ENCODE results near the gene SSH2. TPM values are rescaled to one million over a fixed set of nuclear protein-coding genes. Genes with fewer than 3 reads are reported as not detected.
"Not testable (repeated sequence)": the region's sequence is repeated elsewhere in the genome, so short reads cannot be mapped to it uniquely, and the experiment has no call there.

Gene SSH2
- total and polyA plus RNA-seq, 4 donors: 7.5 to 14.1 (median 11.2) TPM

DNA sequence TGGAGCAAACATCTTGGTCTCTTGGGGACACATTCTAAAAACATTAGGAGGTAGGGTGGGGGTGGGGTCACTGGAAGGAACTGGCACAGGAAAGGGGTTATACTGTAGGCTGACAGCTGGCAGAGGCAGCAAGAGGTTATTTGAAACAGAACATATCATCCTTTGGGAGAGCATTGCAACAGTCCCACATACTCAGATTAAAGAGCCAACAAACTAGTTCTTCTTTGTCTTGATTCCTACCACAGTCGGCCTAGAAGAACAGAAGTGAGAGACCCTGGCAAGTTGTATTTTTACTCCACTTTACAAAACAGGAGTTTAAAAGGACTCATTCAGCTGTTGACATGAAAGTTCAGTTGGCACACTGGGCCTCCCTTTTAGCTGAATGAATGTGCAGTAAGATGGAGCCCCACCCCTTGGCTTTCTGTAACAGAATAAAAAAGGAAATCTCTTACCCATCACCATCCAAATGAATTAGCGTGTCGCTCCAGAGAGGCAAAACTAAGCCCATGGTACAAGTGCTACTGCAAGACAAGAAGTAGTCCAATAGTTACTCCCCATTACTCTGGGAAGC is 252.7 kb downstream of the SSH2 start:
- TF ChIP-seq, protein P1, sequence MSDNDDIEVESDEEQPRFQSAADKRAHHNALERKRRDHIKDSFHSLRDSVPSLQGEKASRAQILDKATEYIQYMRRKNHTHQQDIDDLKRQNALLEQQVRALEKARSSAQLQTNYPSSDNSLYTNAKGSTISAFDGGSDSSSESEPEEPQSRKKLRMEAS (IDR thresholded peaks at IDR 0.05): no peak
- peak; percentile 56 for TF ChIP-seq NR2F2 (IDR thresholded peaks at IDR 0.05)
- Histone ChIP-seq H3K9ac (ENCODE audit: low read depth in 1 of 2, low read length in 2 of 2) (no peak overlapping the region), H3K4me3 (ENCODE audit: low read depth in 1 of 3, low read length in 3 of 3) (no peak overlapping the region), H3K4me1 (ENCODE audit: control insufficient read depth in 4 of 4, insufficient read depth in 4 of 4, low read length in 3 of 4) (no peaks in the 10 kb centered on the region), H3K27me3 (ENCODE audit: control insufficient read depth in 4 of 4, insufficient read depth in 4 of 4, low read length in 3 of 4) (no peaks in the 10 kb centered on the region), H3K36me3 (ENCODE audit: control insufficient read depth in 4 of 4, insufficient read depth in 3 of 4, low read depth in 1 of 4, low read length in 3 of 4) (peaks cover 0 to 2% (median under 1%) of the 10 kb centered on the region in 4 donors), H3K27ac (ENCODE audit: low read depth in 1 of 2, low read length in 2 of 2) (no peak overlapping the region), H3K9me3 (ENCODE audit: control insufficient read depth in 4 of 4, low read length in 3 of 4) (no peaks in the 10 kb centered on the region)
- DNase-seq (ENCODE audit: low spot score): no peak
- 88% methylated on average over 3 of the region's 3 CpGs for WGBS

DNA sequence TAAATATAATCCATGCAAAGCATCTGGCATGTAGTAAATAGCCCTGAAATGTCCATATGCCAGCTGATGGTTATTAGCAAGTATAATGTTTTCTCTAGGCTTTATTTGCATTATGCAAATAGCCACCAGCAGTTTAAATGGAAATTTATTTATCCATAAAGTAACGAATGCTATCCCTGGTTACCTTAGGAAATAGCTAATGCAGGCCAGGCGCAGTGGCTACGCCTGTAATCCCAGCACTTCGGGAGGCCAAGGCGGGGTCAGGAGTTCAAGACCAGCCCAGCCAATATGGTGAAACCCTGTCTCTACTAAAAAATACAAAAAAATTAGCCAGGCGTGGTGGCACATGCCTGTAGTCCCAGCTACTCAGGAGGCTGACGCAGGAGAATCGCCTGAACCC is 254.1 kb downstream of the SSH2 start:
- not testable (repeated sequence) for H3K36me3 ChIP-seq (ENCODE audit: control insufficient read depth in 4 of 4, insufficient read depth in 3 of 4, low read depth in 1 of 4, low read length in 3 of 4); H3K9me3 ChIP-seq (ENCODE audit: control insufficient read depth in 4 of 4, low read length in 3 of 4); H3K9ac ChIP-seq (ENCODE audit: low read depth in 1 of 2, low read length in 2 of 2); H3K27ac ChIP-seq (ENCODE audit: low read depth in 1 of 2, low read length in 2 of 2); H3K4me1 ChIP-seq (ENCODE audit: control insufficient read depth in 4 of 4, insufficient read depth in 4 of 4, low read length in 3 of 4); H3K4me3 ChIP-seq (ENCODE audit: low read depth in 1 of 3, low read length in 3 of 3); DNase-seq (ENCODE audit: low spot score); H3K27me3 ChIP-seq (ENCODE audit: control insufficient read depth in 4 of 4, insufficient read depth in 4 of 4, low read length in 3 of 4)
- WGBS: 98% methylated on average over 8 of the region's 8 CpGs

DNA sequence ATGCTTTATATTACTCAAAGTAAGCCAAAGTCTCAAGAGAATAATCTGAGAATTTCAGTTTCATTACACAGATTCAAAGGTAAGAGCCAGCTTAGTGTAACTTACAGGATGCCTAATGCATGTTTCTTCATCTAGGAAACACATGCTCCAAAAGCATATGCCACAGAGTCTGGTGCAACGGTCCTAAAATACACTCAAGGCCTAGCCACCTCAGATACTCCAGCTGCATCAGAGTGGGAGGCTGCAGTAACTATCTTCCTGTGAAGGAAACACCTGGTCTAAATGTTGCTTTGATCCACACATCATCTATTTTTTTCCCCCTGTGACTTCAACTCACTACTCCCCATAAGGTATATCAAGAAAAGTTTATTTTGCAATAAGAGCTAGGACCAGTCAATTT is 255.7 kb downstream of the SSH2 start:
- no peak overlapping the region for H3K4me3 ChIP-seq (ENCODE audit: low read depth in 1 of 3, low read length in 3 of 3)
- TF ChIP-seq FOXA1 (IDR thresholded peaks at IDR 0.05): no peak
- TF ChIP-seq JUND (IDR thresholded peaks at IDR 0.05): no peak
- no peak for TF ChIP-seq GABPA (IDR thresholded peaks at IDR 0.05 in 1 of 2, conservative IDR thresholded peaks at IDR 0.05 in 1 of 2)
- no peak for TF ChIP-seq HNF4G (IDR thresholded peaks at IDR 0.05)
- TF ChIP-seq TAF1 (conservative IDR thresholded peaks at IDR 0.05): no peak
- no peak for TF ChIP-seq RAD21 (IDR thresholded peaks at IDR 0.05)
- TF ChIP-seq, protein P1 (IDR thresholded peaks at IDR 0.05): no peak
- no peaks in the 10 kb centered on the region for H3K4me1 ChIP-seq (ENCODE audit: control insufficient read depth in 4 of 4, insufficient read depth in 4 of 4, low read length in 3 of 4)

DNA sequence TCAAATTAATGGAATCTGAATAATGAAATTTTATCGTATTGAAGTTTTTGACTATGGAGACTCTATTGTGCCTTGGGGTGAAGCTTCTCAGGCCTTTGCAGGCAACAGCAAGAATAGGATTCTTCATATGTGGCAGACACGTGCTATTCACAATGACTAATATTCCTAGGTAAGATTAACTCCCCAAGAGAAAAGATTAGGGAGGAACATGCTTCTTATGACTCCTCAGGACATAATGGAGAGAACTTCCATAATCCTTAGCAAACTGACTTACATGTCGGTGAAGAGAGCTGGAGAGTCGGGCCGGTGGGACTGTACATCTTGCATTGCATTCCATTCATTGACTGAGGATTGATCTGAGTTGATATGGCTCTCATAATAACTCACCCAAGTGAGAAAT is 258.4 kb downstream of the SSH2 start:
- Histone ChIP-seq H3K9ac (ENCODE audit: low read depth in 1 of 2, low read length in 2 of 2) (no peak overlapping the region), H3K36me3 (ENCODE audit: control insufficient read depth in 4 of 4, insufficient read depth in 3 of 4, low read depth in 1 of 4, low read length in 3 of 4) (peaks cover 4 to 14% (median 11%) of the 10 kb centered on the region in 4 donors), H3K9me3 (ENCODE audit: control insufficient read depth in 4 of 4, low read length in 3 of 4) (no peaks in the 10 kb centered on the region), H3K27me3 (ENCODE audit: control insufficient read depth in 4 of 4, insufficient read depth in 4 of 4, low read length in 3 of 4) (no peaks in the 10 kb centered on the region), H3K4me1 (ENCODE audit: control insufficient read depth in 4 of 4, insufficient read depth in 4 of 4, low read length in 3 of 4) (no peaks in the 10 kb centered on the region), H3K27ac (ENCODE audit: low read depth in 1 of 2, low read length in 2 of 2) (no peak overlapping the region), H3K4me3 (ENCODE audit: low read depth in 1 of 3, low read length in 3 of 3) (no peak overlapping the region)
- DNase-seq (ENCODE audit: low spot score): no peak
- TF ChIP-seq, protein P2, sequence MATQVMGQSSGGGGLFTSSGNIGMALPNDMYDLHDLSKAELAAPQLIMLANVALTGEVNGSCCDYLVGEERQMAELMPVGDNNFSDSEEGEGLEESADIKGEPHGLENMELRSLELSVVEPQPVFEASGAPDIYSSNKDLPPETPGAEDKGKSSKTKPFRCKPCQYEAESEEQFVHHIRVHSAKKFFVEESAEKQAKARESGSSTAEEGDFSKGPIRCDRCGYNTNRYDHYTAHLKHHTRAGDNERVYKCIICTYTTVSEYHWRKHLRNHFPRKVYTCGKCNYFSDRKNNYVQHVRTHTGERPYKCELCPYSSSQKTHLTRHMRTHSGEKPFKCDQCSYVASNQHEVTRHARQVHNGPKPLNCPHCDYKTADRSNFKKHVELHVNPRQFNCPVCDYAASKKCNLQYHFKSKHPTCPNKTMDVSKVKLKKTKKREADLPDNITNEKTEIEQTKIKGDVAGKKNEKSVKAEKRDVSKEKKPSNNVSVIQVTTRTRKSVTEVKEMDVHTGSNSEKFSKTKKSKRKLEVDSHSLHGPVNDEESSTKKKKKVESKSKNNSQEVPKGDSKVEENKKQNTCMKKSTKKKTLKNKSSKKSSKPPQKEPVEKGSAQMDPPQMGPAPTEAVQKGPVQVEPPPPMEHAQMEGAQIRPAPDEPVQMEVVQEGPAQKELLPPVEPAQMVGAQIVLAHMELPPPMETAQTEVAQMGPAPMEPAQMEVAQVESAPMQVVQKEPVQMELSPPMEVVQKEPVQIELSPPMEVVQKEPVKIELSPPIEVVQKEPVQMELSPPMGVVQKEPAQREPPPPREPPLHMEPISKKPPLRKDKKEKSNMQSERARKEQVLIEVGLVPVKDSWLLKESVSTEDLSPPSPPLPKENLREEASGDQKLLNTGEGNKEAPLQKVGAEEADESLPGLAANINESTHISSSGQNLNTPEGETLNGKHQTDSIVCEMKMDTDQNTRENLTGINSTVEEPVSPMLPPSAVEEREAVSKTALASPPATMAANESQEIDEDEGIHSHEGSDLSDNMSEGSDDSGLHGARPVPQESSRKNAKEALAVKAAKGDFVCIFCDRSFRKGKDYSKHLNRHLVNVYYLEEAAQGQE (IDR thresholded peaks at IDR 0.05): no peak
- TF ChIP-seq FOXA1 (IDR thresholded peaks at IDR 0.05) (no peak), GABPA (IDR thresholded peaks at IDR 0.05 in 1 of 2, conservative IDR thresholded peaks at IDR 0.05 in 1 of 2) (no peak), TAF1 (conservative IDR thresholded peaks at IDR 0.05) (no peak), EGR1 (IDR thresholded peaks at IDR 0.05; ENCODE audit: low read depth in 2 of 2) (no peak), HNF4G (IDR thresholded peaks at IDR 0.05) (no peak), RAD21 (IDR thresholded peaks at IDR 0.05) (no peak), JUND (IDR thresholded peaks at IDR 0.05) (no peak)
- TF ChIP-seq, protein P1 (IDR thresholded peaks at IDR 0.05): no peak
- WGBS: 96% methylated on average over 5 of the region's 5 CpGs

More for the DNA sequence above, 255.7 kb downstream of the SSH2 start:
- no peak for DNase-seq (ENCODE audit: low spot score)
- WGBS: 74% methylated on average over 1 of the region's 1 CpG
- Histone ChIP-seq H3K36me3 (ENCODE audit: control insufficient read depth in 4 of 4, insufficient read depth in 3 of 4, low read depth in 1 of 4, low read length in 3 of 4) (peaks cover 4 to 11% (median 8%) of the 10 kb centered on the region in 4 donors), H3K9ac (ENCODE audit: low read depth in 1 of 2, low read length in 2 of 2) (no peak overlapping the region), H3K27ac (ENCODE audit: low read depth in 1 of 2, low read length in 2 of 2) (no peak overlapping the region), H3K9me3 (ENCODE audit: control insufficient read depth in 4 of 4, low read length in 3 of 4) (no peaks in the 10 kb centered on the region), H3K27me3 (ENCODE audit: control insufficient read depth in 4 of 4, insufficient read depth in 4 of 4, low read length in 3 of 4) (no peaks in the 10 kb centered on the region)
